NK-92 treated with Interleukin-12 subunit alpha and Interleukin-12 subunit beta, amount 100 ng/mL, for 24 hours (cell line): Measurements from ENCODE around the gene EXOSC5.
"Not testable (repeated sequence)": the region's sequence is repeated elsewhere in the genome, so short reads cannot be mapped to it uniquely, and the experiment has no call there.

ENCODE experiments used
- DNase-seq: peaks from one replicate; lab custom pipeline; 2025; lab: John Stamatoyannopoulos, UW

The EXOSC5 gene

DNA sequence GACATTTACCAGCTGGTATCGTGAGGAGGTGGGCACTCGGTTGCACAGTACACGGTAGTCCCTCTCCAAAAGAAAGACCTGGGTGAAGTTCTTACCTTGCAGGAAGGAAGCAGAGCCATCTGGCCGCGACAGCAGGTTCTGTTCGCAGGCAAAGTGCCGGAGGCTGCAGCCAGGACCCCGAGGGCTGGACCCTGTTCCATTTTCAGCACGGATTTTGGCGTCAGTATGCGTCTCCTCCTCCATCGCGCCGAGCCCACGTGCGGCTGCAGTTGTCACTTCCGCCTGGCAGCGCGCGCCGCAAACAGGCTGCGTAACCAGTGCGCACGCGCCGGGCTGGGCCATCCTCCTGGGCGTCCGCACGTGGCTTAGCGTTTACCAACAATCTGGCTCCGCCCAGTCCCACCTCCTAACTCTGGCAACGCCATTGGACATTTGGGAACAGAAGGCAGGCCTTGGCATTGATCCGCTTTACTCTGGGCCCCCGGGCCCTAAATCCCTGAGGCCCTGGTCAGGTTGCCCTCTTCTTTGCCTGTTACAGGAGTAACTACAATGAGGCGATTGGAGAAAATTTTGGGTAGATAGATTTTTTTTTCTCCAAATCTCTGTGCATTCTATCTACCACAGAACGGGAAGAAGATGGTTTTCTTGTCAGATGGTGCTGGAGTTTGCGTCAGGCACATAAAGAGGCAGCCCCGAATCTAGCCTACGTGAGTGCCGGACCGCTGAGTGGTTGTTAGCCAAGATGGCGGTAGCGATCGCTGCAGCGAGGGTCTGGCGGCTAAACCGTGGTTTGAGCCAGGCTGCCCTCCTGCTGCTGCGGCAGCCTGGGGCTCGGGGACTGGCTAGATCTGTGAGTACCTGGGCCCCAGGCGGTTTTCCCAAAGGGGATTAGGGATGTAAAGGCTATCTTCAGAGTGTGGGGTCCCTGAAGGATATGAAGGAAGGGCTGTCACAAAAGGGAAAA, at the start of gene EXOSC5, which contains the start of gene BCKDHA:
Gene EXOSC5, minus strand, starts transcription at position 274 of the 964 bp plus-strand sequence. Its CDS starts 31 bp downstream, at position 243.
Gene BCKDHA, plus strand, starts transcription at position 733 of the 964 bp plus-strand sequence. Its CDS starts 10 bp downstream, at position 743.
- peak; percentile 98 for DNase-seq

GRCh38 chr19:41445575-41445974, 48.4 kb upstream of the EXOSC5 start:
- DNase-seq = no peak

- DNase-seq = no peak
Measured at GRCh38 chr19:41443813-41444455, 46.8 kb upstream of the EXOSC5 start.

- no peak for DNase-seq
Measured at GRCh38 chr19:41442473-41443355, 45.6 kb upstream of the EXOSC5 start, which contains the start of gene ERICH4. TSS of gene ERICH4 (plus strand) at chr19:41443156. CDS start at chr19:41443170, 14 bp downstream.

GRCh38 chr19:41441321-41441945, 44.3 kb upstream of the EXOSC5 start:
- no peak for DNase-seq

DNA sequence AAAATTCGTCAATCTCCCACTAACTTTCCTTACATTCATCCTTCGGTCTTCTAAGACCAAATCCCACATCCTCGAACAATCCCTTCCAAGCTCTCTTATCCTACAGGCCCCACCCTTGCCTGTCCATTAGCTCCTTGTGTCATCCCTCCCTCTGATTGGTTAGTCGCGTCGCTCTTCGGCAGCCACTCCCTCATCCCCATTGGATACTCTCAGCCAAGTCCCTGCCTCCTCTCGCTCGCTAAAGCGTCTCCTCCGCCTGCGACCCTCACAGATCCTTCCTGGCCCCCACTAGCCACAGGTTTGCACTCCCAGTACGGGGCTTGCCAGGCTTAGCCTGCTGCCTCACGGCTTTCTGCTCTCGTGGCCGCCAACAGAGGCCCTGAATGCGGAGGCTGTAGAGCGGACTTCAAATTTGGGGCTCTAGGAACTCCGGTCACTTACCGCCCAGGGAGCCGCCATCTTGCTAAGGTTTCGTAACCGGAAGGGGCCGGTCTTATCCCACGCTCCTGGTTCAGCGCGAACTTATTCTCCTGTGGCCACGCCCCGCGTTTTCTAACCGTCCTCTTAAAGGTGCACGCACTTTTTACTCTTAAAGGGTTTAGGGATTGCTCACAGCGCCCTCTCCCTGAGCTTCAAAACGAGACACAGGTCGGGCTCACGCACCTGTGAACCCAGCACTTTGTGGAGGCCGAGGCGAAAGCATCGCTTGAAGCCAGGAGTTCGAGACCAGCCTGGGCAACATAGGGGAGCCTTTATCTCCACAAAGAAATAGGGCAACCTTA, 42.5 kb upstream of the EXOSC5 start, which contains the start of gene DMAC2:
Gene DMAC2, minus strand, starts transcription at position 472 of the 782 bp plus-strand sequence. Its CDS starts 13 bp downstream, at position 459.
- DNase-seq = peak; percentile 95

DNA sequence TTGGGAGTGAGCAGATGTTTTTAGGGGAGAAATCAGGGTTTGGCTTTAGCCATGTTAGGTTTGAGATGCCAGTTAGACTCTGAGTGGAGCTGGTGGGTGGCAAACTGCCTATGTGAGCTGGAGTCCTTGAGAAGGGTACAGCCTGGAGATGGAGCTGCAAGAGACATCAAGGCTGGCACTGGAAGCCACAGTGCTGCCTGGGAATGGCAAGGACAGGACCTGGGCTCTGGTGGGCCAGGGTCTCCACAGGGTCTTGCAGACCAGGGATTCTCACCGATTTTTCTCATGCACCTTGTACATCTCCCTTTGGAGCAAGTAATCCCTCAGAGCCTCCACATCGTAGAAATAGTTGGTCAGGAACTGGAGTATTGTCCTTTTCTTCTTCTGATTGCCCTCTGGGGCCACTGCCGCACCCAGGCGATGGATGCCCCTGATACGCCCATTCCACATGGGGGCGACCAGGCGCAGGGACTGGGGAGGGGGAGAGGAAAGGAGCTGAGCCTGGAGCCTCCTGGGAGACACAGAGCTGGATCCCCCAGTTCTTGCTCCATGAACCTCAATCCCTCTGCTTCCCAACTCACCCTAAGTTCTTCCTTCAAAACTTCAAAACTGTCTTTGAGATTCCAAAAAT, 40.9 kb upstream of the EXOSC5 start:
- DNase-seq = no peak

- no peak for DNase-seq
Measured at GRCh38 chr19:41436674-41436951, 39.5 kb upstream of the EXOSC5 start.

GRCh38 chr19:41435936-41436673, 38.9 kb upstream of the EXOSC5 start:
- no peak for DNase-seq

DNA sequence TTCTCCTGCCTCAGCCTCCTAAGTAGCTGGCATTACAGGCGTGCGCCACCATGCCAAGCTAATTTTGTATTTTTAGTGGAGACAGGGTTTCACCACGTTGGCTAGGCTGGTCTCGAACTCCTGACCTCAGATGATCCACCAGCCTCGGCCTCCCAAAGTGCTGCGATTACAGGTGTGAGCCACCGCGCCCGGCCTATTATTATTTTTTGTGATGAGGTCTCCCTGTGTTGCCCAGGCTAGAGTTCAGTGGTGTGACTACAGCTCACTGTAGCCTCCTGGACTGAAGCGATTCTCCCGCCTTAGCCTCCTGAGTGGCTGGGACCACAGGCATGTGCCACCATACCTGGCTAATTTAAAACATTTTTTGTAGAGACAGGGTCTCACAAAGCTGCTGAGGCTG, 38.2 kb upstream of the EXOSC5 start:
- not testable (repeated sequence) for DNase-seq

DNA sequence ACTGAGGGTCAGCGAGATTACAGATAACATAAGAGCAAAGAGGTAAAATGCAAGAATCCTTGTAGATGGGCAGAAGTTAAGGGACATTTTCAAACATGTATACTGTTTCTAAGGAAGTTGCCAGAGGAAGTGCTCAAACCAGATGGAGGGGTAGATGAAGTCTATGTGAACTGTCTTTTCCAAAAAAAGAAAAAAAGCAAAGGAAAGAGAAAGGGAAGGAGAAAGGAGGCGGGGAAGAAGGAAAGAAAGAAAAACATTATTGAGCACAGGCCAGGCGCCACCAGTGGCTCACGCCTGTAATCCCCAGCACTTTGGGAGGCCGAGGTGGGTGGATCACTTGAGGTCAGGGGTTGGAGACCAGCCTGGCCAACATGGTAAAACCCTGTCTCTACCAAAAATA, 37.3 kb upstream of the EXOSC5 start:
- no peak for DNase-seq

DNA sequence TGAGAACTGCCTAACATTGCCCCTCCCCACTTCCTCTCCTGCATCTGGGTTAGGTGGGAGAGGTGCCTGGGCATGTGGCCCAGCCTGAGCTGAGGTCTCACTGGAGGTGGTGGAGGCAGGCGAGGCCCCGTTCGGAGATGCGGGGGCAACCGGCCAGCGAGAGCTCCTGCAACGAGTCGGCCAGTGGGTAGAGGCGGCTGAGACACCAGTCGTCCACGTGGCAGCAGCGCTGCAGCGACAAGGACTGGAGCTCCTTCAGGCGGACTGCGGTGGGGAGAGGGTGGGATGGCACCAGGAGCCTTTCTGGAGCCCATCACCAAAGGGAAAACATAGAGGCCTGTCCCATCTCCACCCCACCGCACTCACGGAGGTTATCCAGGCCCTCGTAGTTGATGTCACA, 36.0 kb upstream of the EXOSC5 start:
- DNase-seq = no peak

GRCh38 chr19:41431426-41432386, 34.5 kb upstream of the EXOSC5 start:
- no peak for DNase-seq

- no peak for DNase-seq
Measured at GRCh38 chr19:41430922-41431321, 33.8 kb upstream of the EXOSC5 start.

DNA sequence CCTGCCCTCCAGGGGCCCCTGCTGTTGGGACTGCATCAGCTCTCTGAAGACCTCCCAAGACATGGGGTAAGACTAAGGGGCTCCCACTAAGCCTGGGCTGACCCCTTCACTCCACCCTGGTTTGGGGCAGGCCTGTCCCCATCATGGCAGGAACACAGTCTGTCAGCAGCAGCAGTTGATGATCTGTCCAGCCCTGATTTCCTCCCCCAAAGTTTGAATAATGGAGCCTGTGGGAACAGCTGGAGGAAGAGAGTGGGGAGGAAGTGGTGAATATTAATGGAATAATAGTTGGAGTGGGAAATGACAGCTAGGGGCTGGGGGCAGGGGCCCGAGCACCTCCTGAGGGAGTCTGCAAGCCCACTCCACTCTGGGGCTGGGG, 31.3 kb upstream of the EXOSC5 start:
- no peak for DNase-seq

DNA sequence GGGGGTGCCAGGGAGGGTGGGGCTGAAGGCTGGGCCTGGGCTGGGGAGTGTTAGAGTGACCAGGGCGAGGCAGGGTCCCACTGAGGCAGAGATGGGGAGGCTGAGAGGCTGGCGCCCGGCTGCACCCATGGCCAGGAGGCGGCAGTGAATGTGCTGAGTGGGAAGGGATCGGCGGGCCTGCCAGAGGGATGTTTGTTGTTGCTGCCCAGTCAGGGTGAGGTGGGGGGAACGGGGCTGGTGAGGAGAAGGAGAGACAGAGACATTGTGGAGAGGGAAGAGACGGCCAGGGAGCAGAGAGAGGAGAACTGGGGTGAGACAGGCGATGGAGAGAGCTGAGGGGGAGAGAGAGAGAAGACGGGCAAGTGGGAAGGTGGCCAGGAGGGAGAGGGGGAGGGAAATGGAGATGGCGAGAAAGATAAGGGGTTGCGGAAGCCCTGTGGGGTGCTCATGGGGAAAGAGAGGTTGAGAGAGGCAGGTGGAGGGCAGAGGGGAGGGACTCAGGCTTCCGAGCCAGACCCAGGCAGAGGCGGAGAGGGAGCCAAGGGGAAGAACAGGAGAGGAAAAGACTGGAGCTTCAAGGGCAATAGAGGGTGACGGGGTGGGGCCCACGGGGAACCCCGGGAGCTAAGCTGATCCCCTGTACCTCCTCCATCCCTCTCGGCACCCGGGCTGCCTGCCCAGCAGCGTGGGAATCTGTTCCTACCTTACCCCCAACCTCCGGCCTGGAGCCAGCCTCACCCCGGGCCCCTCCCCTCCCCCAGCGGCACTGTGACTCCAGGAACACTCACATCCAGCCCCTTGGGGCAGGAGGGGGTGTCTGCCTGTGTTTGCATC, 30.7 kb upstream of the EXOSC5 start:
- DNase-seq = no peak

- no peak for DNase-seq
Measured at GRCh38 chr19:41426952-41427646, 29.9 kb upstream of the EXOSC5 start, which contains the start of gene B3GNT8. TSS of gene B3GNT8 (minus strand) at chr19:41427374. CDS start at chr19:41426778, 596 bp downstream.
